AG09319 (cell line): ENCODE results near the gene LARP4B.

Experiments
- DNase-seq: peaks from one replicate; pipeline ENCODE4 v3.0.0-alpha.2; 2010; ENCODE audit warnings: low read depth; ENCODE audit errors: extremely low read depth
- TF ChIP-seq, protein P1 (sequence below): IDR thresholded peaks from 2 replicates; pipeline ENCODE4 v1.5.1; 2011; ENCODE audit warnings: low read depth, mild to moderate bottlenecking, inconsistent platforms, low read length, moderate library complexity

The LARP4B gene

DNA sequence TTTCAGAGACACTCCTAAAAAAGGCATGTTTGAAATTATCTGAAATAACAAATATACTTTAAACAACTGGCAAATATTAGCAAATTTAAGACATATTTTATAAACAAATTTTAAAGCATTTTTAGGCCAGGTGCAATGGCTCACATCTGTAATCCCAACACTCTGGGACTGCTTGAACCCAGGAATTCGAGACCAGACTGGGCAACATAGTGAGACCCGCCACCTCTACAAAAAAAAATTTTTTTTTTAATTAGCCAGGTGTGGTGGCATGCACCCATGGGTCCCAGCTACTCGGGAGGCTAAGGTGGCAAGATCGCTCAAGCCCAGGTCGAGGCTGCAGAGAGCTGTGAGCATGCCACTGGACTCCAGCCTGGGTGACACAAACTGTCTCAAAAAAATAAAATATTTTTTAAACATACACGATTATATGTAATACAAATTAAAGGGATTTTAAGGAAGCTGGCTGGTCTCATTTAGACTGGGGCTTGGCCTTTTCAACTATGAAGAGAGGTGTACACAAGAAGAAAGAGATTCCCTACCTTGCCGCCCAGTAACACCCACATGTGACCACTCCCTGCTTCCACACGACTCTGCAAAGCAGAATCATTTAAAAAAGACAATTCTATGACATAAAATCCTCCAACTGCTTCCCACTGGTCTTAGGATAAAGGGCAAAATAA, 7.5 kb downstream of the LARP4B start:
- TF ChIP-seq, protein P1, sequence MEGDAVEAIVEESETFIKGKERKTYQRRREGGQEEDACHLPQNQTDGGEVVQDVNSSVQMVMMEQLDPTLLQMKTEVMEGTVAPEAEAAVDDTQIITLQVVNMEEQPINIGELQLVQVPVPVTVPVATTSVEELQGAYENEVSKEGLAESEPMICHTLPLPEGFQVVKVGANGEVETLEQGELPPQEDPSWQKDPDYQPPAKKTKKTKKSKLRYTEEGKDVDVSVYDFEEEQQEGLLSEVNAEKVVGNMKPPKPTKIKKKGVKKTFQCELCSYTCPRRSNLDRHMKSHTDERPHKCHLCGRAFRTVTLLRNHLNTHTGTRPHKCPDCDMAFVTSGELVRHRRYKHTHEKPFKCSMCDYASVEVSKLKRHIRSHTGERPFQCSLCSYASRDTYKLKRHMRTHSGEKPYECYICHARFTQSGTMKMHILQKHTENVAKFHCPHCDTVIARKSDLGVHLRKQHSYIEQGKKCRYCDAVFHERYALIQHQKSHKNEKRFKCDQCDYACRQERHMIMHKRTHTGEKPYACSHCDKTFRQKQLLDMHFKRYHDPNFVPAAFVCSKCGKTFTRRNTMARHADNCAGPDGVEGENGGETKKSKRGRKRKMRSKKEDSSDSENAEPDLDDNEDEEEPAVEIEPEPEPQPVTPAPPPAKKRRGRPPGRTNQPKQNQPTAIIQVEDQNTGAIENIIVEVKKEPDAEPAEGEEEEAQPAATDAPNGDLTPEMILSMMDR, result no peak

DNA sequence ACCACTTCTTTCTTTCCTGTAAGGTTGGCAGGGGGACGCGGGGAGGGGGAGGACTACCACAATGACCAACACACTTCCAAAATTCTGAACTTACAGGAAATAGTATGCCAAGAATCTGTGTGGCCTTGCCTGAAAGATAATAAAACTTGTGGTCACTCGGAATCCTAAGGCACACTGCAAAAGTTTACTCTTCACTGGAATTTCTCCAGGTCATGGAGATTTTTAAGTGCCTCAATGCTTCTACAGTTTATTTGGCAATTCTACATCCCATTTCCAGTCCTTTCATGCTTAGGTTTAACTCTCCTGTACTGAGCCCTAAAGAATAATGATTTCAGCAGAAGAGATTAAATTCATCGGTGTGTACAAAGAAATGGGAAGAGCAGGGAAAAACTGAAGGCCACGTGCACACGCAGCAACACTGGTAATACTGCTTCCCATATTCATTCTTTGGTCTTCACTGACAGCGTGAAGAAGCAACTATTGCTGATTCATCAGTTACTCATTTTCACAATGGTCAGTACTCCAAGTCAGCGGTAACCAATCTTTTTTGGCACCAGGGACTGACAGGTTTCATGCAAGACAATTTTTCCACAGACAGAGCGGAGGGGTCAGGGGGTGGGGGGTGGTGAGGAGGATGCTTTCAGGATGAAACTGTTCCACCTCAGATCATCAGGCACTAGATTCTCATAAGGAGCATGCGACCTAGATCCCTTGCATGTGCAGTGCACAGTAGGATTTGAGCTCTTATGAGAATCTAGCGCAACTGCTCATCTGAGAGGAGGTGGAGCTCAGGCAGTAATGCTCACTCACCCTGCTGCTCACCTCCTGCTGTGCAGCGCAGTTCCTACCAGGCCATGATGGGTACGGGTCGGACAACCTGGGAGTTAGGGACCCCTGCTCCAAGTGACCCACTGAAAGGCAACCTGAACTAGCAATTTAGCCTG, 9.8 kb downstream of the LARP4B start:
- TF ChIP-seq, protein P1, result no peak
- no peak for DNase-seq

More for the DNA sequence above, 7.5 kb downstream of the LARP4B start:
- DNase-seq, result no peak

DNA sequence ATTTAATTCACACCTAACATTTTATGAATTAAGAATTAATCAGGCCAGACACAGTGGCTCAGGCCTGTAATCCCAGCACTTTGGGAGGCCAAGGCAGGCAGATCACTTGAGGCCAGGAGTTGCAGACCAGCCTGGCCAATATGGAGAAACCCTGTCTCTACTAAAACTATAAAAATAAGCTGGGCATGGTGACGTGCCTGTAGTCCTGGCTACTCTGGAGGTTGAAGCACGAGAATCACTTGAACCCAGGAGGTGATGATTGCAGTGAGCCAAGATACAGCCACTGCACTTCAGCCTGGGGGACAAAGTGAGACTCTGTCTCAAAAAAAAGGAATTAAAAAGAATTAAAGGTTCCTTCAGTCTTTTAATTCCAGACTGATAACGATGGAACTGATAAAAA, 11.1 kb downstream of the LARP4B start:
- TF ChIP-seq, protein P1, result no peak
- no peak for DNase-seq

DNA sequence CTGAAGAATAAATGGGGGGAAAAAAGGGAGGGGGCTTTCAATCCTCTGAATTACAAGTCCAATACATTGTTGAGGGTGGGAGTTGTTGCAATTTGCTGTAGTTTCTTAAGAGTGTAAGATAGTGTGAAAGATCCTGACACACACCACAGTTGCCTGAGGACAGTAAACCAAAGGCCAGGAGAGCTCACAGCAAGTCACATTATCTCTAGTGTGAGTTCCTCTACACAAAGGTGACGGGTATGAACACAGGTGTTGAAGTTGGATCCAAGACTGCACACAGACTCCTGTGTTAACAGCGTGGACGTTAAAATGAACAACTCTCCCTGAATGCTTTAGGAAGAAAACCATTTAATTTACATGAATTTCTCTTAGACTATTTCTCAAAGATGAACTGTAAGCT, 12.0 kb downstream of the LARP4B start:
- TF ChIP-seq, protein P1, result no peak
- DNase-seq, result no peak

DNA sequence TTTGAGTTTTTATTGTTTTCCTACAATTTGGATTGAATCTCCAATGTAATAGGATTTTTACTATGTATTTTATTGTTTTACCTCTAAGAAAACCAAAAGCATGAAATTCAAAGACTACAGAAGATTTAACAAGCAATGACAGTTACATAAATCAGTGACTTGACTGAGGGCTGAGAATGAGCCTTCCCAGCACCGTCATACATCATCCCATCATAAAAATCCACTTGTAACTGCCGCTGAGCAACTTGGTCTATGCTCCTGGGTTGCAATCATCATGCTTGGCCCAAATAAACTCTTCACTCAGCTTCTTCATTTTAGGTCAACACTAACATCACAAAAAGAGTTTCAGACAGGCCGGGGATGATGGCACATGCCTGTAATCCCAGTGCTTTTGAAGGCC, 13.5 kb downstream of the LARP4B start:
- DNase-seq, result no peak

DNA sequence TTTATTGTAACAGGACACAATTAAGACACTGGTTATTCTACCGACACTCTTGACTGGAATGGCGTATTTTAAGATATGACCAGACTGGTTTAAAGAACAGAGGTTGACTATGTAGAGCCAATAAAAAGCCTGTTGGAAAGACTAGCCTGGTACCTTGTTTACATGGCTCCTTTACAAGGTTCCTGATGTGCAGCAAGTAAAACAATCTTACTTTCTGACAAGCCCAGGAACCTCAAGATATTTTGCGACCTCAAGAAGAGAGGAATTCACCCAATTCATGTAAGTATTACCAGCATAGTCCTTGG, 14.1 kb downstream of the LARP4B start:
- TF ChIP-seq, protein P1, result no peak
- no peak for DNase-seq

More for the DNA sequence above, 13.5 kb downstream of the LARP4B start:
- TF ChIP-seq, protein P1, result no peak

DNA sequence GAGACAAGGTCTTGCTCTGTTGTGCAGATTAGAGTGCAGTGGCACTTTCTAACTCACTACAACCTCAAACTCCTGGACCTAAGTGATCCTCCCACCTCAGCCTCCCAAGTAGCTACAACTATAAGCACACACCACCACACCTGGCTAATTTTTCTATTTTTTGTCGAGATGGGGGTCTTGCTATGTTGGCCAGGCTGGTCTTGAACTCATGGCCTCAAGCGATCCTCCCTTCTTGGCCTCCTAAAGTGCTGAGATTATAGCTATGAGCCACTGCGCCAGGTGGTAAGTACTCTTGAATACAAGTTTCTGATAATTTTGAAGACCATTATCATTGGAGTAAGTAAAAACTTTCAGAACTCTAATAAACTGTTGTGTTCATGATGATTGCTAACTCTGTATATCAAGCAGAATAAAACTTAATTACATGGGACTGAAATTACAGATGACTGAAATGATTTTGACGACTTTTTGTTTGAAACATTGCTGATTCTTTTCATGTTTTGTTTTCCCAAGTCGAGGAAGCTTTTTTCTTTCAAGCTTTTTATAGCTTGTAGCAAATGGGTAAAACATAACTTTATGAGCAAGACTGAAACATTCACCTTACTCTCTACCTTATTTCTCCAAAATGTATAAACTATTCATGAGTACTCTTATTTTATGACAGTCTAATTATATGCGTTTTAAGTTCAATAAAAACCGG, 14.6 kb downstream of the LARP4B start:
- DNase-seq, result no peak
- TF ChIP-seq, protein P1, result no peak
